ENCODE results near the gene DYNLRB1. TPM values are rescaled to one million over a fixed set of nuclear protein-coding genes. Genes with fewer than 3 reads are reported as not detected.

DYNLRB1 gene
- total and polyA plus RNA-seq, 4 donors = 81.4 to 331 (median 231) TPM

DNA sequence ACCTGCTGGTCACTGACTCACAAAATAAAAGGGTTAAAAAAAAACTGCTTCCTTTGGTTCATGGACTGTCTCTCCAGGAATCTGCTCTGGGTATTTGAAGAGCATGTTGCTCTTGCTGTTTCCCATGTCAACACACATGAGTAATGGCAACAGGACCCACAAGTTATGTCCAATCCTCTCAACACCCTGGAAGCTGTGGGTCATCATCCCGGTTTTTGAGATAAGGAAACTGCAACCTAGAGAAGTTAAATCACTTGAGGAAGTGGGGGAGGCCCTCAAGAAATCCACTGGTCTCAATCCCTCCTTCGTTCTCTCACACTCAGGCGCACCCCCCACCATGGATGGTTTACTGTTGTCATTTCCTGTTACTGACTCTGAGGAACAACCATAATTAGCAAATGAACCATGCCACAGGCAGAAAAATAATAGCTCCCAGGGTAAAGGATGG, 54.7 kb downstream of the DYNLRB1 start:
- WGBS (ENCODE audit: insufficient coverage) = no CpG with 5 or more reads among the region's 3 CpGs
- peak in 1 of 6 donors; percentile 12 for DNase-seq (ENCODE audit: low read depth in 4 of 6, low spot score in 6 of 6)
- Histone ChIP-seq H3K27me3 (ENCODE audit: control insufficient read depth, insufficient read depth, low read length) (no peaks in the 10 kb centered on the region), H3K27ac (ENCODE audit: low read depth, low read length) (no peak overlapping the region), H3K36me3 (ENCODE audit: control insufficient read depth, insufficient read depth, low read length) (peaks cover 59% of the 10 kb centered on the region), H3K9me3 (ENCODE audit: control insufficient read depth, insufficient read depth, low read length) (no peaks in the 10 kb centered on the region), H3K4me1 (ENCODE audit: control insufficient read depth, insufficient read depth, low read length) (no peaks in the 10 kb centered on the region), H3K4me3 (ENCODE audit: low read depth, low read length) (no peak overlapping the region)

- 95% methylated on average over 3 of the region's 5 CpGs for WGBS (ENCODE audit: insufficient coverage)
- Histone ChIP-seq H3K27ac (ENCODE audit: low read depth, low read length) (no peak overlapping the region), H3K4me3 (ENCODE audit: low read depth, low read length) (no peak overlapping the region), H3K4me1 (ENCODE audit: control insufficient read depth, insufficient read depth, low read length) (no peaks in the 10 kb centered on the region), H3K27me3 (ENCODE audit: control insufficient read depth, insufficient read depth, low read length) (no peaks in the 10 kb centered on the region), H3K36me3 (ENCODE audit: control insufficient read depth, insufficient read depth, low read length) (peaks cover 53% of the 10 kb centered on the region), H3K9me3 (ENCODE audit: control insufficient read depth, insufficient read depth, low read length) (no peaks in the 10 kb centered on the region)
- DNase-seq (ENCODE audit: low read depth in 4 of 6, low spot score in 6 of 6) = no peak
Observed at GRCh38 chr20:34571753-34572152, 55.5 kb downstream of the DYNLRB1 start.

DNA sequence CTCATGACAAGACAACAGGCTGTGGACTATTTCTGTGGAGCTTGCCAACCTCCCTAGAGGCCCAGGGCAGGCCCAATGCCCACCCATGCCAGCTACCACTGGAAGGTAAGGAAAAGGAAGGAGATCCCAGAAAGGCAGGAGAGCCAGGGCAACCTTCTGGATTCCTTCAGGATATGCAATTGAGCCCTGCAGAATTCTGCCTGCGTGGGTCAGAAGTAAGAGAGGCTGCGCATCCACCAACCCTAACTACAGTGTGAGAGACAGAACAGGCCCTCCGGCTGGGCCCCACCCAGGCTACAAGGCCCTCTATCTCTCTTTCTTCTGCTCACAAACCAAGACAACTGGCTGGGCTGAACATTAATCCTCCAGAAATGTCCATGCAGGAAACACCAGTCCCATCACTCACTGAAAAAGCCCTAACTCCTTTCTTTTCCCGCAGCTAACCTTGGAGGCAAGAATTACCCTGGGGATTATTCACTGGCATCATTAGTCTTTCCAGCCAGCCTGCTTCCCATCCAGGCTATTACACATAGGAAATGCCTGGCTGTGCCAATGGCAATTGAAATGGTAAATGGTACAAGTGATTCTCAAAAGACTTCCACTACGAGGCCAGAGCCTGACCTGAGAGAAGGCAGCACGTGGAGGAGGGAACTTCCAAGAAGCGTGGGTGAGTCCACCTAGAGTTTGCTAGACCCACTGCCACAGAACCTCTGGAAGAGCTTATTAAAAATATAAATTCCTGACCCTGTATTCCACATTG, 57.5 kb downstream of the DYNLRB1 start:
- Histone ChIP-seq H3K36me3 (ENCODE audit: control insufficient read depth, insufficient read depth, low read length) (peaks cover 38% of the 10 kb centered on the region), H3K27ac (ENCODE audit: low read depth, low read length) (no peak overlapping the region), H3K9me3 (ENCODE audit: control insufficient read depth, insufficient read depth, low read length) (no peaks in the 10 kb centered on the region), H3K4me1 (ENCODE audit: control insufficient read depth, insufficient read depth, low read length) (no peaks in the 10 kb centered on the region), H3K27me3 (ENCODE audit: control insufficient read depth, insufficient read depth, low read length) (no peaks in the 10 kb centered on the region), H3K4me3 (ENCODE audit: low read depth, low read length) (no peak overlapping the region)
- WGBS (ENCODE audit: insufficient coverage) = 92% methylated on average over 6 of the region's 7 CpGs
- no peak for DNase-seq (ENCODE audit: low read depth in 4 of 6, low spot score in 6 of 6)

DNA sequence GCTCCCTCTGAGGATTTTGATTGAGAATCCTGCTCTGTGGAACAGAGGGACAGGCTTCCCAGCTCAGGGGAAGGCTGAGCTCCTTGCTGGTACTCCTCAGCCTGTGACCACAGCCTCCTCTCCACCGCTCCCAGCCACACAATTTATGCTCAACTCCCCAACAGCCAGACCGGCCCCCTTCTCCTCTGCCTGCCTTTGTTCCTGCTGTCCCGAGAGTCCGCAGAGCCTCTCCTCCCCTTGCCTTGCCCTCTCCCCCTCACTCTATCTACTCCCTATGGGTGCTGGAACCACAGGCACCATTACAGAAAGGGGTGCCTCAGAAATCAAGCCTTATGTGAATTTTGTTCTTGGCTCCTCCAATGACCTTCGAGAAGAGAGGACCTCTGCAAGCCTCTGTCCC, 58.2 kb downstream of the DYNLRB1 start:
- 91% methylated on average over 4 of the region's 5 CpGs for WGBS (ENCODE audit: insufficient coverage)
- Histone ChIP-seq H3K27ac (ENCODE audit: low read depth, low read length) (no peak overlapping the region), H3K4me1 (ENCODE audit: control insufficient read depth, insufficient read depth, low read length) (no peaks in the 10 kb centered on the region), H3K4me3 (ENCODE audit: low read depth, low read length) (no peak overlapping the region), H3K27me3 (ENCODE audit: control insufficient read depth, insufficient read depth, low read length) (no peaks in the 10 kb centered on the region), H3K9me3 (ENCODE audit: control insufficient read depth, insufficient read depth, low read length) (no peaks in the 10 kb centered on the region), H3K36me3 (ENCODE audit: control insufficient read depth, insufficient read depth, low read length) (peaks cover 33% of the 10 kb centered on the region)
- no peak for DNase-seq (ENCODE audit: low read depth in 4 of 6, low spot score in 6 of 6)

GRCh38 chr20:34574861-34575260, 58.6 kb downstream of the DYNLRB1 start:
- H3K9me3 ChIP-seq (ENCODE audit: control insufficient read depth, insufficient read depth, low read length) = no peaks in the 10 kb centered on the region
- H3K4me1 ChIP-seq (ENCODE audit: control insufficient read depth, insufficient read depth, low read length) = no peaks in the 10 kb centered on the region
- no peaks in the 10 kb centered on the region for H3K27me3 ChIP-seq (ENCODE audit: control insufficient read depth, insufficient read depth, low read length)
- H3K36me3 ChIP-seq (ENCODE audit: control insufficient read depth, insufficient read depth, low read length) = peaks cover 34% of the 10 kb centered on the region
- 97% methylated on average over 3 of the region's 6 CpGs for WGBS (ENCODE audit: insufficient coverage)
- H3K27ac ChIP-seq (ENCODE audit: low read depth, low read length) = no peak overlapping the region
- no peak overlapping the region for H3K4me3 ChIP-seq (ENCODE audit: low read depth, low read length)
- no peak for DNase-seq (ENCODE audit: low read depth in 4 of 6, low spot score in 6 of 6)

DNA sequence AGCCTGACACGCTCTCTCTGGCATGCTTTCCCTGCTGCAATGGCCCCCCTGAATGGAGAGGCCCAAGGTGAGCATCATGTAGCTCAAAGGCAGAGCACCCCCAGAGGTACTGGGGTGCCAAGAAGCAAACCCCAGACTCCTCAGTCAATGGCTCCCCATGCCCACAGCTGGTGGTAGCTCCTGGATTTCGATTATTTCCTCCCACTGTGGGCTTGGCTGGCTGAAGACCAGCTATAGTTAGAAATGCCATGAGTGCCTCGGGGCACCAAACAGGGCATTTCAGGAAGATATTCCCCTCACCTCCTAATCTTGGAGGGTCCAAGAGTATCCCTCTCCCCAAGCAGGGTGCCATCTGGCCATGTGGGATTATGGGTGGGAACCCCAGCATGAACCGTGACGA, 59.0 kb downstream of the DYNLRB1 start:
- DNase-seq (ENCODE audit: low read depth in 4 of 6, low spot score in 6 of 6) = no peak
- H3K27me3 ChIP-seq (ENCODE audit: control insufficient read depth, insufficient read depth, low read length) = no peaks in the 10 kb centered on the region
- WGBS (ENCODE audit: insufficient coverage) = 100% methylated on average over 3 of the region's 5 CpGs
- no peak overlapping the region for H3K27ac ChIP-seq (ENCODE audit: low read depth, low read length)
- H3K4me3 ChIP-seq (ENCODE audit: low read depth, low read length) = no peak overlapping the region
- H3K36me3 ChIP-seq (ENCODE audit: control insufficient read depth, insufficient read depth, low read length) = peaks cover 38% of the 10 kb centered on the region
- H3K4me1 ChIP-seq (ENCODE audit: control insufficient read depth, insufficient read depth, low read length) = no peaks in the 10 kb centered on the region
- no peaks in the 10 kb centered on the region for H3K9me3 ChIP-seq (ENCODE audit: control insufficient read depth, insufficient read depth, low read length)

DNA sequence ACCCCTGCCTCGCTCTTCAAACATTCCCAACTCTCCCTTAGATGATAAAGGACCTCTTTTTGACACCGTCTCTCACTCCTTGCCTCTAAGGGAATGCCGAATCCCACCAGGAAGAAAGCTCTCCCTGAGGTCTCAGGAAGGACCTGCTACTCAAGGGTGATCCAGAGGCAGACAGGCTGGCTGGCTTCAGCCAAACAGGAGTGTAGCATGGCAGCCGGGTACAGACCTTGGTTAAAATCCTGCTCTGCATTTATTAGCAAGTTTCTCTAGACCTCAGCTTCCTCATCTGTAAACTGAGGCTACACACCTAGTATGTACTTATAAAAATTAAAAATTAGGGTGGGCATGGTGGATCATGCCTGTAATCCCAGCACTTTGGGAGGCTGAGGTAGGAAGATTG, 59.5 kb downstream of the DYNLRB1 start:
- H3K27me3 ChIP-seq (ENCODE audit: control insufficient read depth, insufficient read depth, low read length) = no peaks in the 10 kb centered on the region
- H3K27ac ChIP-seq (ENCODE audit: low read depth, low read length) = no peak overlapping the region
- no peaks in the 10 kb centered on the region for H3K9me3 ChIP-seq (ENCODE audit: control insufficient read depth, insufficient read depth, low read length)
- H3K4me1 ChIP-seq (ENCODE audit: control insufficient read depth, insufficient read depth, low read length) = no peaks in the 10 kb centered on the region
- H3K4me3 ChIP-seq (ENCODE audit: low read depth, low read length) = no peak overlapping the region
- WGBS (ENCODE audit: insufficient coverage) = 98% methylated on average over 4 of the region's 4 CpGs
- H3K36me3 ChIP-seq (ENCODE audit: control insufficient read depth, insufficient read depth, low read length) = peaks cover 43% of the 10 kb centered on the region
- no peak for DNase-seq (ENCODE audit: low read depth in 4 of 6, low spot score in 6 of 6)

- H3K27ac ChIP-seq (ENCODE audit: low read depth, low read length) = no peak overlapping the region
- H3K4me3 ChIP-seq (ENCODE audit: low read depth, low read length) = no peak overlapping the region
- peaks cover 9% of the 10 kb centered on the region for H3K4me1 ChIP-seq (ENCODE audit: control insufficient read depth, insufficient read depth, low read length)
- no peaks in the 10 kb centered on the region for H3K9me3 ChIP-seq (ENCODE audit: control insufficient read depth, insufficient read depth, low read length)
- H3K27me3 ChIP-seq (ENCODE audit: control insufficient read depth, insufficient read depth, low read length) = no peaks in the 10 kb centered on the region
- no peak for DNase-seq (ENCODE audit: low read depth in 4 of 6, low spot score in 6 of 6)
- WGBS (ENCODE audit: insufficient coverage) = 100% methylated on average over 3 of the region's 4 CpGs
- H3K36me3 ChIP-seq (ENCODE audit: control insufficient read depth, insufficient read depth, low read length) = peaks cover 42% of the 10 kb centered on the region
Observed at GRCh38 chr20:34577061-34577460, 60.8 kb downstream of the DYNLRB1 start.

DNA sequence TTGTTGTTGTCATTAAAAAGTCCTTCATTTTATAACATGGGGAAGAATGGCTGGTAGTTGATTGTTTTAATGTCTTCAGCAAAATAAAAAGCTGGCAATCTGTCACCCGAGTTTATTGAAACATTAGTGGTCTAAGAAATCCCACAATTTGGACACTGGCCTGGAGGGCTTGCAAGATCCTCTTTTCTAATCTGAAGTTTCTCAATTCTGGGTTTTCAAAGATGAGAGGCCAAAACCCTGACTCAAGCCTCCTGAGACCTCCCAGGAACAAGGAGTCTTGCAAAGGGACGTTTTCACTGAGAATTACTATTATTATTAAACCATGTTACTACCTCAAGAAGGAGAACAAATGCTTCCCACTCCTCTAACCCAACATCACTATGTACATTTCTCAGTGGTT, 61.8 kb downstream of the DYNLRB1 start:
- Histone ChIP-seq H3K36me3 (ENCODE audit: control insufficient read depth, insufficient read depth, low read length) (peaks cover 45% of the 10 kb centered on the region), H3K27ac (ENCODE audit: low read depth, low read length) (no peak overlapping the region)
- WGBS (ENCODE audit: insufficient coverage) = 87% methylated on average over 2 of the region's 2 CpGs

DNA sequence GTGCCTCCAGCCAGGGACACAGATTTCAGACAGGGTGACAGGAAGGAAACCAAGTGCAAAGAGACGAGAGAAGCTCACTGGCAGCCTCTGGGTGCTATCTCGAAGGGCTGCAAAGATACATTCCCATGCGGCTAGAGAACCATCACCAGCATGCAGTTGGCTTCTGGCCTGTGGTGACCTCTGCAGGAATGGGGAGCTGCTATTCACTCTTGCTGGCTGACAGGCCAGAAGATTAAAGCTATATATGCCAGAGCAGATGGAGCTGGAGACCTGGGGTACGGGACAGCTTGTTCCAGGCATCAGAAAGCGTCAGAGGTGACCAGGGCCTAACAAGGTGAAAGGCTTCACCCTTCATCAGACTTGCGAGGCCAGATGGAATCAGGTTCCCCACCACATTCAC, 62.3 kb downstream of the DYNLRB1 start:
- H3K36me3 ChIP-seq (ENCODE audit: control insufficient read depth, insufficient read depth, low read length) = peaks cover 48% of the 10 kb centered on the region
- 94% methylated on average over 6 of the region's 6 CpGs for WGBS (ENCODE audit: insufficient coverage)

More for the DNA sequence above, 61.8 kb downstream of the DYNLRB1 start:
- H3K4me1 ChIP-seq (ENCODE audit: control insufficient read depth, insufficient read depth, low read length) = peaks cover 9% of the 10 kb centered on the region
- H3K27me3 ChIP-seq (ENCODE audit: control insufficient read depth, insufficient read depth, low read length) = no peaks in the 10 kb centered on the region
- no peaks in the 10 kb centered on the region for H3K9me3 ChIP-seq (ENCODE audit: control insufficient read depth, insufficient read depth, low read length)
- no peak for DNase-seq (ENCODE audit: low read depth in 4 of 6, low spot score in 6 of 6)
- no peak overlapping the region for H3K4me3 ChIP-seq (ENCODE audit: low read depth, low read length)

More for the DNA sequence above, 62.3 kb downstream of the DYNLRB1 start:
- Histone ChIP-seq H3K9me3 (ENCODE audit: control insufficient read depth, insufficient read depth, low read length) (no peaks in the 10 kb centered on the region), H3K4me3 (ENCODE audit: low read depth, low read length) (no peak overlapping the region), H3K4me1 (ENCODE audit: control insufficient read depth, insufficient read depth, low read length) (peaks cover 9% of the 10 kb centered on the region), H3K27me3 (ENCODE audit: control insufficient read depth, insufficient read depth, low read length) (no peaks in the 10 kb centered on the region), H3K27ac (ENCODE audit: low read depth, low read length) (no peak overlapping the region)
- no peak for DNase-seq (ENCODE audit: low read depth in 4 of 6, low spot score in 6 of 6)

Data from spinal cord (tissue), 10 donors.